Transverse colon (tissue), 4 donors: Measurements from ENCODE around the gene TAOK3. TPM values are rescaled to one million over a fixed set of nuclear protein-coding genes. Genes with fewer than 3 reads are reported as not detected.
A peak's percentile ranks its signal among the peaks of the same experiment; 100 is the strongest.

ENCODE experiments used
- DNase-seq: peaks from one replicate; pipeline ENCODE4 v3.0.0-alpha.2; 2019
- H3K27ac ChIP-seq, 4 donors: fragments of 200-600 bp; sonication (generic); 2 replicates each; pipeline ENCODE4 v1.5.1; 2016 to 2018; ENCODE audit warnings: inconsistent platforms in 4 of 4
- H3K27me3 ChIP-seq: fragments of 200-600 bp; sonication (generic); 2 replicates; pipeline ENCODE4 v1.5.1; 2017; ENCODE audit warnings: inconsistent platforms
- H3K36me3 ChIP-seq, 4 donors: fragments of 200-600 bp; sonication (generic); 2 replicates each; pipeline ENCODE4 v1.5.1; 2017 to 2019; ENCODE audit warnings: inconsistent platforms in 4 of 4
- H3K4me1 ChIP-seq, 4 donors: fragments of 200-600 bp; sonication (generic); 2 replicates each; pipeline ENCODE4 v1.5.1; 2017 to 2020; ENCODE audit warnings: inconsistent platforms in 4 of 4
- H3K4me3 ChIP-seq, 4 donors: fragments of 200-600 bp; sonication (generic); 1 replicate in 1 of 4; 2 replicates in 3 of 4; pipeline versions ENCODE4 v1.5.1 to v1.6.1; 2017 to 2019; ENCODE audit warnings: inconsistent platforms in 4 of 4
- H3K9me3 ChIP-seq, 2 donors: fragments of 200-600 bp; sonication (generic); 2 replicates each; pipeline ENCODE4 v1.5.1; 2017 to 2019; ENCODE audit warnings: inconsistent platforms in 2 of 2
- EP300 ChIP-seq: sonication (generic); formaldehyde crosslinking; IDR thresholded peaks from one replicate; pipeline ENCODE4 v1.6.1; 2017; ENCODE audit warnings: antibody characterized with exemption, low read depth
- POLR2A ChIP-seq: fragments of 450-650 bp; IDR thresholded peaks from one replicate; pipeline ENCODE4 v1.6.1; 2016; ENCODE audit warnings: antibody characterized with exemption, mild to moderate bottlenecking, moderate library complexity
- POLR2AphosphoS5 ChIP-seq, 3 donors: sonication (generic); formaldehyde crosslinking; IDR thresholded peaks; one replicate each; pipeline ENCODE4 v1.6.1; 2016; ENCODE audit warnings: antibody characterized with exemption in 3 of 3
- WGBS, 2 donors: methylation state at CpG; one replicate each; pipeline ENCODE4 v1.1.5; 2018; ENCODE audit warnings: low coverage in 1 of 2; 5-methylcytosine and 5-hydroxymethylcytosine counted together
- in situ Hi-C, 4 donors: fragments of 200-750 bp; cut with MboI; loops; one replicate each; pipeline versions ENCODE4 v1.15.0 to v1.15.1; 2017; ENCODE audit warnings: low sequenced_read_pairs in 3 of 4, low pct_ligation_motif_present in 1 of 4, low pct_unique_long_range_greater_than_20kb in 1 of 4
- intact Hi-C: fragments of 100-400 bp; cut with DNase I; formaldehyde crosslinking; loops from one replicate; pipeline ENCODE4 v1.15.1; 2023; ENCODE audit warnings: low total_unique reads
- total RNA-seq, 4 donors: library from RNA; depleted of rRNA; stranded (reverse); fragments of >200 nt; gene quantifications; one replicate each; pipeline ENCODE4 v1.1.0, GENCODE V29; 2016
- TF ChIP-seq, protein P1 (sequence below), 5 experiments: fragments of 200-600 bp in 3 of 5; fragments of 450-650 bp in 2 of 5; sonication (generic) in 3 of 5; IDR thresholded peaks; 1 replicate in 2 of 5; 2 replicates in 3 of 5; pipeline ENCODE4 v1.5.1; 2016 to 2017; ENCODE audit warnings: antibody characterized with exemption in 5 of 5, inconsistent platforms in 3 of 5, mild to moderate bottlenecking in 2 of 5, moderate library complexity in 1 of 5

TAOK3 gene
- total RNA-seq, 4 donors from 2014 or later = 40.4 to 93.2 (median 79.2) TPM

DNA sequence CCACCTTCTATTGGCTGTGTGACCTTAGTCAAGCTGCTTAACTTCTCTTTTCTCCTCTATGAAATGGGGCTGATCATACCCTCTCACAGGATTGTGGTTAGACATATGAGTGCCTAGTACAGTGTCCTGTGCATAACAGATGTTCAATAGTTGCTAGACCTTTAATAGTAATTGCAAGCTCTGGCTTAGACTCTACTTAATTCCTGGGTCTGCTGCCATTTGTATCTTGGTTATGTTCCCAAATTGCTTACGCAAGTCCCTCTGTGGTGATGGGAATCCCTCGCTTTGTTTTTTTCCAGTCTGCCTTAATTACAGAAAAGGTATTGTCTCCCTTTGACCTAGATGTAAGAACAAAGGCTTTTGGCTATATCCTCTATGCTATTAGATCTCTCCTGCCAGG lies 18.7 kb upstream of the TAOK3 start:
- no peak for DNase-seq
- Histone ChIP-seq H3K9me3 (no peaks in the 10 kb centered on the region), H3K27me3 (no peaks in the 10 kb centered on the region), H3K4me3 (no peak overlapping the region), H3K4me1 (no peaks in the 10 kb centered on the region), H3K27ac (no peak overlapping the region), H3K36me3 (peaks cover 0 to 41% (median 15%) of the 10 kb centered on the region in 4 donors)
- intact Hi-C loops = no loop called here
- 33 to 70% methylated on average over 1 to 2 of the region's 2 CpGs for WGBS, 2 donors
- in situ Hi-C loops = no loop called here
- TF ChIP-seq EP300 = no peak
- TF ChIP-seq, protein P1, sequence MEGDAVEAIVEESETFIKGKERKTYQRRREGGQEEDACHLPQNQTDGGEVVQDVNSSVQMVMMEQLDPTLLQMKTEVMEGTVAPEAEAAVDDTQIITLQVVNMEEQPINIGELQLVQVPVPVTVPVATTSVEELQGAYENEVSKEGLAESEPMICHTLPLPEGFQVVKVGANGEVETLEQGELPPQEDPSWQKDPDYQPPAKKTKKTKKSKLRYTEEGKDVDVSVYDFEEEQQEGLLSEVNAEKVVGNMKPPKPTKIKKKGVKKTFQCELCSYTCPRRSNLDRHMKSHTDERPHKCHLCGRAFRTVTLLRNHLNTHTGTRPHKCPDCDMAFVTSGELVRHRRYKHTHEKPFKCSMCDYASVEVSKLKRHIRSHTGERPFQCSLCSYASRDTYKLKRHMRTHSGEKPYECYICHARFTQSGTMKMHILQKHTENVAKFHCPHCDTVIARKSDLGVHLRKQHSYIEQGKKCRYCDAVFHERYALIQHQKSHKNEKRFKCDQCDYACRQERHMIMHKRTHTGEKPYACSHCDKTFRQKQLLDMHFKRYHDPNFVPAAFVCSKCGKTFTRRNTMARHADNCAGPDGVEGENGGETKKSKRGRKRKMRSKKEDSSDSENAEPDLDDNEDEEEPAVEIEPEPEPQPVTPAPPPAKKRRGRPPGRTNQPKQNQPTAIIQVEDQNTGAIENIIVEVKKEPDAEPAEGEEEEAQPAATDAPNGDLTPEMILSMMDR (IDR thresholded peaks at IDR 0.05) = no peak
- no peak for TF ChIP-seq POLR2AphosphoS5 (IDR thresholded peaks at IDR 0.05)
- no peak for TF ChIP-seq POLR2A

DNA sequence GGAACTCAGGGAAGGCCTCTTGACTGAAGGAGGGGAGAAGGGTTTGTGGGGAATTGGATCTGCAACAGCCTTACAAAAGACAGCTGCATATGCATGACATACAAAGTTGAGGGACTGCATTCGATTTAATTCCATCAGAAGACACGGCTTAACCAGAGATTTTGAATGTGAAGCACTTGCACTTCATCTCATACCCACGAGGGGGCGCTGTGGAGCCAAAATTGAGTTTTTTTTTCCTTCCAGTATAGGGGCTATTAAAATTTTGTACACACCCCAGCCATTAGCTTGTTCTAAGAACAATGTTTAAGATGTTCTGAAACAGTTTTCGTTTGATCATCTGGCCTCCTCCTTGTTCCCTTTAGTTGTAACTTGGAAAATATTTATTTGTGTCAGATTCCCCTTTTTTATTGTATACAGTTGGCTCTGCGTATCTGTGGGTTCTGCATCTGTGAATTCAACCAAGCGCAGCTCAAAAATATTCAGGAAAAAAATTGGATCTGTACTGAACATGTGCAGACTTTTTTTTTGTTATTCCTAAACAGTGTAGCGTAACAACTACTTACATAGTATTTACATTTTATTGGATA lies 5.3 kb upstream of the TAOK3 start:
- TF ChIP-seq POLR2A = no peak
- TF ChIP-seq, protein P1 (IDR thresholded peaks at IDR 0.05) = peak; percentile 94 to 99 (median 98)
- H3K27ac ChIP-seq = peak overlapping the region; percentile 89 to 95 (median 93)
- peaks cover 7 to 35% (median 27%) of the 10 kb centered on the region in 4 donors for H3K4me1 ChIP-seq
- H3K36me3 ChIP-seq = peaks cover 0 to 31% (median 13%) of the 10 kb centered on the region in 4 donors
- no peaks in the 10 kb centered on the region for H3K27me3 ChIP-seq
- H3K9me3 ChIP-seq = no peaks in the 10 kb centered on the region
- in situ Hi-C loops = loop anchor here in 2 of 4 donors (5.0 to 10.0 kb wide), 2 partner anchors 193 to 196 kb away; no protein-coding TSS in a partner anchor
- 34 to 63% methylated on average over 4 to 8 of the region's 8 CpGs for WGBS, 2 donors
- H3K4me3 ChIP-seq = peak overlapping the region in 3 of 4 donors; percentile 80 to 92 (median 92)
- intact Hi-C loops = loop anchor here (5.0 kb wide), 1 partner anchor 196 kb away; no protein-coding TSS in a partner anchor
- DNase-seq = peak; percentile 72

DNA sequence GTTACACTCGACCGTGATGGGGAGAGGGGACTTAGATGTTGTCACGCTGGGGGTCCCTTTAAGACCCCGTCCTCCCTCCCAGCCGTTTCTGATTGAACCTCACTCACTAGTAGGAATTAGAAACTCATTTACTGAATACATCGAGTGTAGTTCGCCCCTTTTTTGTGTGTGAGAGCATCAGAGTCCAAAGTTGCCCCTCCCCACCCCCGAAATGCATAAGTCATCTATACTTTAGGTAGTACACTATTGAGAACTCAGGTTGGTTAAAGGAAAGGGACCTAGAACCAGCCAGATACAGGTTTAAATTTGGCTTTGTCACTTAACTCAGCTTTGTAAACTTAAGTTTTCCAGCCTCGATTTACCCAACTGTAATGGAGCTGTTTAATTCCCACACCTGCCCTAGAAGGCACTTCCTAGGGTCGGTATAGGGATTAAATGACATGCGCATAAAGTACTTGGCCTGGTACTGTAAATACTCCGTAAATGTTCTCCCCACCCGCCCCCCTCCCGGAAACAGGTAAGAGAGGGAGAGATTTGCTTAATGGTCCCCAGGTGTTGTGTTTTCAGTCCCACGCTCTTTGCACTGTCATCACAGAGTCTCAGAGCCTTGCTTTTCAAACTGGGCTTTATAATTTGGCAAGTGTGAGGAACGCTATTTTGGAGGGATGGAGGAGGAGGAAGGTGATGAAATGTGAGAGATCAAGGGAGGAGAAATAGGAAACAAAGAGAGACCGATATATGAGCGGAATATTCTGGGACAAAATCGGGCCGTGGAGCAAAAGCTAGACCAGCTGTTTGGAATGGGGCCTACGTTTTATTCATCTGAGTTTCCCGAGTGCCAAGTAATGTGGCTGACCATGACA lies 4.5 kb upstream of the TAOK3 start:
- intact Hi-C loops (loop anchor here (5.0 kb wide), 1 partner anchor 195 kb away; no protein-coding TSS in a partner anchor), in situ Hi-C loops (loop anchor here in 2 of 4 donors (5.0 to 10.0 kb wide), 2 partner anchors 192 to 195 kb away; no protein-coding TSS in a partner anchor)
- Histone ChIP-seq H3K4me3 (peak overlapping the region; percentile 80 to 92 (median 90)), H3K9me3 (no peaks in the 10 kb centered on the region), H3K27me3 (no peaks in the 10 kb centered on the region), H3K27ac (peak overlapping the region; percentile 89 to 95 (median 93)), H3K36me3 (peaks cover 0 to 28% (median 12%) of the 10 kb centered on the region in 4 donors), H3K4me1 (peaks cover 7 to 35% (median 27%) of the 10 kb centered on the region in 4 donors)
- no peak for TF ChIP-seq POLR2AphosphoS5 (IDR thresholded peaks at IDR 0.05)
- no peak for TF ChIP-seq EP300
- no peak for TF ChIP-seq POLR2A
- TF ChIP-seq, protein P1 (IDR thresholded peaks at IDR 0.05) = no peak
- DNase-seq = no peak
- 0 to 3% methylated on average over 9 to 22 of the region's 22 CpGs for WGBS, 2 donors
